GM21390 (cell line): Measurements from ENCODE around the gene MPHOSPH8.

Source experiments
- ATAC-seq: cut with Tn5 transposase; IDR thresholded peaks from one replicate; pipeline ENCODE4 v1.9.1; 2021; ENCODE audit not compliant: unreplicated experiment

The MPHOSPH8 gene, protein sequence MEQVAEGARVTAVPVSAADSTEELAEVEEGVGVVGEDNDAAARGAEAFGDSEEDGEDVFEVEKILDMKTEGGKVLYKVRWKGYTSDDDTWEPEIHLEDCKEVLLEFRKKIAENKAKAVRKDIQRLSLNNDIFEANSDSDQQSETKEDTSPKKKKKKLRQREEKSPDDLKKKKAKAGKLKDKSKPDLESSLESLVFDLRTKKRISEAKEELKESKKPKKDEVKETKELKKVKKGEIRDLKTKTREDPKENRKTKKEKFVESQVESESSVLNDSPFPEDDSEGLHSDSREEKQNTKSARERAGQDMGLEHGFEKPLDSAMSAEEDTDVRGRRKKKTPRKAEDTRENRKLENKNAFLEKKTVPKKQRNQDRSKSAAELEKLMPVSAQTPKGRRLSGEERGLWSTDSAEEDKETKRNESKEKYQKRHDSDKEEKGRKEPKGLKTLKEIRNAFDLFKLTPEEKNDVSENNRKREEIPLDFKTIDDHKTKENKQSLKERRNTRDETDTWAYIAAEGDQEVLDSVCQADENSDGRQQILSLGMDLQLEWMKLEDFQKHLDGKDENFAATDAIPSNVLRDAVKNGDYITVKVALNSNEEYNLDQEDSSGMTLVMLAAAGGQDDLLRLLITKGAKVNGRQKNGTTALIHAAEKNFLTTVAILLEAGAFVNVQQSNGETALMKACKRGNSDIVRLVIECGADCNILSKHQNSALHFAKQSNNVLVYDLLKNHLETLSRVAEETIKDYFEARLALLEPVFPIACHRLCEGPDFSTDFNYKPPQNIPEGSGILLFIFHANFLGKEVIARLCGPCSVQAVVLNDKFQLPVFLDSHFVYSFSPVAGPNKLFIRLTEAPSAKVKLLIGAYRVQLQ

DNA sequence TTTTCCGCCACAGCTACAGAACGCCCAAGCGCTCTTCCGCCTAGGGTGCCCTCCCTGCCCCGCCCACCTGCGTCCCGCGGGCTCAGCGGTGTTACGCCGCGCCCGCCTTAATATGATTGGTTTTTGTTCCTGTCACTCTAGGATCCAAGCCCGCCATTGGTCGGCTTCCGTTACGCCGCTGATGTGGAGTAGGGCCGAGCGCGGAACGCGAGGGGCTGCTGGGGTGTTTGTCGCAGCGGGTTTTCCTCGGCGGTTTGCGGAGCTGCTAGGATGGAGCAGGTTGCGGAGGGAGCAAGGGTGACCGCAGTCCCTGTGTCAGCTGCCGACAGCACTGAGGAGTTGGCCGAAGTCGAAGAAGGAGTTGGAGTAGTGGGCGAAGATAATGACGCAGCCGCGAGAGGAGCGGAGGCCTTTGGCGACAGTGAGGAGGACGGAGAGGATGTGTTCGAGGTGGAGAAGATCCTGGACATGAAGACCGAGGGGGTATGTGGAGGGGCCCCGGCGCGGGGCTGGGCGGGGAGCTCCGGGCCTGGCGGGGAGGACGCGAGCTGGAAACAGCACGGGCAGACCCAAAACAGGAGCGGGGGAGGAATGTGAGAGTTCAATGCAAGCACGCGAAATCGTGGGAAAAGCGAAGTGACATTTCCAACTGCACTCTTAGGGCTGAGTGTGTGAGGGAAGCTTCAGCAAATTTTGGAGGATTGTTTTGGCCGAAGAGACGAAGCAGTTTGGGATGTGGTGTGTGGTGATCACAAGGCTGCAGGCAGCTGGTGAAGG lies at the start of gene MPHOSPH8:
Gene MPHOSPH8 (plus strand): TSS at position 181 of the 777 bp plus-strand sequence. CDS start 90 bp downstream, at position 271.
- peak; percentile 97 for ATAC-seq

DNA sequence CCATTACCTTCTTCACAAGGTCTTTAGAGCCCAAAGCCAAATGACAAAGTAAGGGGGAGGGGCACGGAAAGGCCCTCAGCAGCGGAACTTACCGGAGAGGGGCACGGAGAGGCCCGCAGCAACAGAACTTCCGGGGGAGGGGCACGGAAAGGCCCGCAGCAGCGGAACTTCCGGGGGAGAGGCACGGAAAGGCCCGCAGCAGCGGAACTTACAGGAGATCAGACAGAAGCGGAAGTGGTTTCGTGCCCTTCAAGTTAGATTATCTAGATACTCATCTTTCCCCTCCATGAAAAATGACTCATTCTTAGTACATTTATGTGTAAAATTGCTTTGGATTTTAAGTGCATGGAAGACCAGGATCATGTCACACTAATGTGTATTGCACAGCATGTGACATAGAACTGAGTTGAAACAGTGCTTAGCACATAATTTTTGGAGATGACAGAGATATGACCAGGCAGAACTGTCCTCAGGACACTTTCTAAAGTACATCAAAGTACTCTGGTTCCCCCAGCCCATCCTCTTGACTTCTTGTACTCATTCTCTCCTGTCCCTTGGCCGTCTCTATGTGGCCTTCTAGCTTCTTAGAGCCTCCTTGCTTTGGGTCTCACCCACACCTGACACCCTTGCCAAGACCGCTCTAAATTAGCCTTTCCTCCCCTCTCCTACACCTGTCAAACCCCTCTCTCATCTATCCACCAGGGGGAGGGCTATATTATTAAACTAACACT lies 46.4 kb upstream of the MPHOSPH8 start:
- peak; percentile 76 for ATAC-seq

DNA sequence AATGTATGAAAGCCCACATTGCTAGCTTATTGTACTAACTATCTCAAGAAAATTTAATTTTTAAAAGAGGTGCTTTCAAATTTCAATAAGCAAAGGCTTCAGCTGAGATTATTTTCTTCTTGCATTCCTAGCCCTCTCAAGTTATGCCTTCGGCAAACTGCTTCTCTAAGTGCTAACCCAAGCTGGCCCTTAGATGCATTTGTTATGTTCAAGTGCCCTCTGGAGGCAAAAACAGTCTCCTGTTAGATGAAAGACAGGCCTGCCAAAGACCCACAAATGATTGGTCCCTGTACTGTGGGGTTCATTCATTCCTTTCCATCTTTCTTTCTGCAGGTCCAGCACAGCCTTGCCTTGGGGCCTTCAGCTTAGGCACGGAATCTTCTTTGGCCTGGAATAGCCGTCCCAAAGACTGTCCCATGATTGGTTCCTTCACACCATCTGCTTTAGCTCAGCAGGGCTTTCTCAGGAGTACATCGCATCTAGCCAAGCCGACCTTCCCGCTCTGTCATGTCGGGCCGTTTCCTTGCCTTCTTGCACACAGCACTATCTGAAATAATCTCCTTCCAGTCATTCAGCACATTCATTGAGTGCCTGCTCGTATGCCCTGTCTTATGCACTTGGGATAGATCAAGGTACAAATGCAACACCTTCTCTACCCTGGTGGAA lies 45.7 kb upstream of the MPHOSPH8 start:
- peak; percentile 71 for ATAC-seq

DNA sequence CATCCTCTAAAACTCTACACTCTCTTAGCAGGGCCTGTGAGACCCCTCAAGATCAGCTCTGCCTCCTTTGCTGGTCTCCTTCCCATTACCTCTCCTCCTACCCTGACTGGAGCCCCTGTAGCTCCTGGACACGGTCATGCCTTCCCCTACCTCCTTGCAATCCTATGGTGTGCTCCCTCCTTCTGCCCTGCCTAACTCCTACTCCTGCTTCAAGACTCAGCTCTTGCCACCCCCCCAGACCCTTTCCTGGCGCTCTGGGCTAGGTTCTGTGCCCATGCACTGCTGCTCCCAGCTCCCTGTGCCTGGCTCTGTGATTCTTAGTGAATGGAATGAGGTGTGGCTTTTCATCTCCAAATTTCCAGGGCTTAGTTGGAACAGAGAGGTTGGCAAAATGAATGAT lies 44.1 kb upstream of the MPHOSPH8 start:
- no peak for ATAC-seq

DNA sequence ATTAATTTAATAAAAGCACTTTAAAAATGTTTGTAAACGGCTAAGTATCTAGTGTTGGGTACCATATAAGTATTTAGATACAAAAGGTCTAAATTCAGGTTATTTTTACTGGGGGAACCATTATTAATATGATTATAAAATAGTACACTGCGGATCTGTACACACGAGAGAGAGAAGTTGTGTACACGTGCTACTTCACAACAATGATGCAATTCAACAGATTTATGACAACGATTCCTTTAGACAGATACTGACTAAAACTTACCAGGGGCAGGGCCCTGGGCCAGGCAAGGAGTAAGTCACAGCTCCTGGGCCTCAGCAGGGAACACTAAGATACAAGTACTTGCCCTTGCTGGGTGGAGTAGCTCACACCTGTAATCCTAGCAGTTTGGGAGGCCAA lies 43.0 kb upstream of the MPHOSPH8 start:
- no peak for ATAC-seq

DNA sequence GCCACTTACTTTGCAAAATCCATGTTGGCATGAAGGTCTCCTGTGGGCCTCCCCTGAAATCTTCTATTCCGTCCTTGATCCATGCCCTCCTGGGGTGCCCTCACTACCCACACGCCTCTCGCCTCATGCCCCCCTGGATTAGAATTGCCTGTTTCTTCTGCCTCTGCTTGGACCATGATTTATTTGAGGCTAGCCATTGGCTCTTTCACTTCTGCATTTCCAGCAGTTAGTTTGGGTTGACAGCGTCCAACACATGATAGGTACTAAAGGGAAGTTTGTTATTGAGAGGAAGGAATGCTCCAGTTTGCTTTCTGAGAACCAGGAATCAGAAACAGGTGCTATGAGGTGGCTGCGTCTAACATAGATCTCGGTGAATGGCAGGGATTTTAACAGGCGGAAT lies 41.6 kb upstream of the MPHOSPH8 start:
- no peak for ATAC-seq

DNA sequence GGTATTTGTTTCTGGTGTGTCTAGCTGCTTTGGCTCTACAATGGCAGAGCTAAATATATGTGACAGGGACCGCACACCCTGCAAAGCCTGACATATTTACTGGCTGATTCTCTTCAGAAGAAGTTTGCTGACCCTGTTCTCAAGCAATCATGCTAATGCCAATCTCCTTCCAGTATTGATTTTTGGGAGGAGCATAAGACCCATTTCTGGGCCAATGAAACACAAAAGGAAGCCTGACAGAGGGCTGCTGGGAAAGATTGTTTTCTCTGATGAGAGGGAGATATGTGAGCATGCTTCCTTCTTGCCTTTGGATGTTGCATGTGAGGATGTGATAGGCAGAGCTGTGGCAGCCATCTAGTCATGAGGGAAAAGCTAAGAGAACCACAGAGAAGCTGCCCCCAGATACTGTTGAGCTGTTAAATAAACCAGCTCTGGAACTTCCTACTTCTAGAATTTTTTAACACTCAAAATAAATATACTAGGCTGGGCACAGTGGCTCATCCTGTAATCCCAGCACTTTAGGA lies 40.7 kb upstream of the MPHOSPH8 start:
- ATAC-seq, result no peak

DNA sequence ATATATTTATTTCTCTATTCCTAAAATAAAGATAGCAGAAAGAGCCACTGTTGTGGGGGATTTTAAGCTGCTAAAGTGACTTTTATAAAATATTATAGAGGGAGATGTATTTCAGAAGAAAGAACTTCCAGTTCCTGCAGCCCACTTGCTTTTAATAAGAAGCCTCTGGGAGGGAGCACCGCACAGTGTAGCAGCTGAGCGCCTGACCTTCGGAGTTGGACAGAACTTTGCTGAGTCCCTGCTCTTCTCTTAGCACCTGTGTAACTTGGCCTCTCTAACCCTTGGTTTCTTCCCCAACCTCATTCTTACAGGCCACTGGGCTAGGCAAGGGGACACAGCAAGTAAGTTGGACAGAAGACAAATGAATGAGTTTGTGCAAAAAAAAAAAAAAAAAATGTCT lies 37.4 kb upstream of the MPHOSPH8 start:
- no peak for ATAC-seq

DNA sequence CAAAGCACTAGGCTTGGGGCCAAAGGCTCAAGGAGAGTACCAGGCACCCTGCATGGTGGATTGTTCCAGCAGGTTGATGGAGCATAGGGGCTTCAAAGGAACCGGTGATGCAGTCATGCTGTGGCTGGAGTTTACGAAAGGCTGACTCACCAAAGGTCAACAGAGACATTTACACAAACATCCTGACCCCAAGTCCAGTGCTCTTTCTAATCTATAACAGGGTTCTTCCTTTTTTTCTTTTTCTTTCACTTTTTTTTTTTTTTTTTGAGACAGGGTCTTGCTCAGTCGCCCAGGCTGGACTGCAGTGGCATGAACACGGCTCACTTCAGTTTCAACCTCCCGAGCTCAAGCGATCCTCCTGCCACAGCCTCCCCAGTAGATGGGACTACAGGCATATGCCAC lies 36.5 kb upstream of the MPHOSPH8 start:
- ATAC-seq, result no peak

DNA sequence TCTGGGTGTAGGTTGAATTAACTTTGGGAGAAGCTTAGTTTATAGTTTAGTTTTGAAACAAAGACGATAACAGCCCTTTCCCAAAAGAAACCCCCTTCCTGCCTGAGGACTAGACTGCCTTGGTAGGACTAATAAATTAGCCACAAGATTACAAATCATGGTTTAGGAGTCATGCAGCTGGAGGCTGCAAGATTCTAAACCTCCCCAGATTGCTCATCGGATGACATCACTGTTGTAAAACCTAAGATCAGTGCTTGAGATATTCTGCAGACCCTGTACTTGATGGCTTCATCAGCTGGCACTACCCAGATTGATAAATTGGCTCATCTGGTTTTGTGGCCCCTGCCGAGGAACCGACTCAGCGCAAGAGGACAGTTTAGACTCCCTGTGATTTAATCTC lies 35.9 kb upstream of the MPHOSPH8 start:
- no peak for ATAC-seq

DNA sequence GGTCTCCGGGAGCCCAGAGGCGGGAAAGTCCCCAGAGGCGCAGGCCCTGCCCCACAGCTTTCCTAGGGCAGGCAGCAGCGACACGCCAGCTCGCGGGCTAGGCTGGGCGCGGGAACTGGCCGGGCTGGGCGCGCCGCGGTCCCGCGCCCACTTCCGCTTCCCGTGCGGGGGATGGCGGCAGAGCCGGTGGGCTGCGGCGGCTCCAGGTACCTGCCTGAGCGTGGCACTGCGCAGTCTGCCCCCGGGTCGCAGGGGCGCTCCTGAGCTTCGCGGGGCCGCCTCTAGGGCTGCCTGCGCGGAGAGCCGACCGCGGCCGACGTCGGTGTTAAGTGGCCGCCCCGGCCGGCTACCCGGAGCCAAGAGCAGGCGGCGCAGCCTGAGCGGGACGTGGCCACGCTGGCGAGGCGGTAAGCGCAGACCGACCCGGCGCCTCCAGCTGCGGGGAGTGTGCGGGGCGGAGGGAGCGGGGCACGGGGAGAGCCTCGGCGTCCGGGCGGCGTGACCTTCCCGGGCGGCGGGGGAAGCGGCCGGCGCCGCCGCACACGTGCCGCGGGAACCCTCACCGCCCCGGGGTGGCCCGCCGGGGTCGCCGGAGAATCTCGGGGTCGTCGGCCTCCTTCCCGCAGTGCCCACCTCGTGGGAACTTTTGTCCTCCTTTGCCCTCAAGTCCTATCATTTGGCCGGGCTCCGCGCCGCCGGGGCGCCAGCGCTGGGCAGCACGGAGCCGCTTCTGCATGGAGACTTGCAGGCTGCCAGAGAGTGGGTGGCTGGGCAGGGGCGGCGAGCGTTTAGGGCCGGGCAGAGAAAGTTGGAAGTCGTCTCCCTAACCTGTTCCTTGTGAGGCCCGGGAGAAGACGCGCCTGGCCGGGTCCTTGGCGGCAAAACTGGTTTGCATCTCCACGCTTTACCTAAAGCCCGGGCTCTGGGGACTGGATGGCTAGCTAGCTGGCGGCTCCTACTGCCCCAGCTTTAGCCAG lies 31.4 kb upstream of the MPHOSPH8 start:
- peak; percentile 88 for ATAC-seq

DNA sequence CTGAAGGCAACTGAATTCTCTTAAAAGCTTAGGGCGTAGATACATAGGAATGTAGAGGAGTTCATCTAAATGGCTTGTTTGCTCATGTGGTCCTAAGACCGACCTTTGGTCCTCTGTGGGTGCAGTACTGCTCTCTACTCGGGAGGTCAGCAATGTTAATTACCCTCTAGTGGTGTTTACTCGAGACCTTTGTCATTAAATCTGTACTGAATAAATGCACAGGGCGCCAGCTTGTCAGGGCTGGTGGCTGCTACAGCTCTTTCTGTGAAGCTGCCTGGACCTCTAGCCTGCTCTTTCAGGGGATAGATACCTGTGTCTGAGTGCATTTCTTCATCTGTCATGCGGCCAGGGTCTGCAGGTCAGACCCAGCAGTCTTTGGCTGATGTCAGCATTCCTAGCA lies 29.2 kb upstream of the MPHOSPH8 start:
- no peak for ATAC-seq

DNA sequence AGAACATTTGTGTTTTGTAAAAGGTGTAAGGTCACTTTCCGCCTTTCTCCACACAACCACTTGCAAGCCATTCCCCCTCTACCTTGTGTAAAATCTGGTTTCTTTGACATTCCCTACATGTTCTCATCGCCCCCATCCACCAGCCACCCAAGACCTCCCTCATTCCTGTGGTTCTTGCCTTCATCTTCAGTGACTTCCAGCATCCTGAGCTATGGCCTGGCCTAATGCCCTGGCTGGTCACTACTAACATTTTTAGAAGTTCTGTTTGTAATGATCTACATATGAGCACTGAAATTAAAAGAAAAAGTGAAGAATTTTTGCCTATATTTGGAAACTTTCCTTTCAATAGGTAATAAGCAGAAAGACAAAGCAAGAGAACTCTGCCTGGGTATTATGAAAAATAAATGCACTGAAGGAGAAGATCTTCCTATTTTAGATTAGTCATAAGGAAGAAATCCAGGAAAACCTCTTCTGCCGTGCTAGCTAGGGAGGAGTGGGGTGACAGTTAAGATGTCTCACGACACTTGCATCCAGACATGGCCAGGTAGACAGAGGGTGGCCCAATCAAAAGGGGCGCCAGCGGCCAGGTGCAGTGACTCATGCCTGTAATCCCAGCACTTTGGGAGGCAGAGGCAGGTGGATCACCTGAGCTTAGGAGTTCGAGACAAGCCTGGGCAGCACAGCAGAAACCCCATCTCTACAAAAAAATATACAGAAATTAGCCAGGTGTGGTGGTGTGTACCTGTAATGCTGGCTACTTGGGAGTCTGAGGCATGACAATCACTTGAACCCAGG lies 28.1 kb upstream of the MPHOSPH8 start:
- ATAC-seq, result no peak

DNA sequence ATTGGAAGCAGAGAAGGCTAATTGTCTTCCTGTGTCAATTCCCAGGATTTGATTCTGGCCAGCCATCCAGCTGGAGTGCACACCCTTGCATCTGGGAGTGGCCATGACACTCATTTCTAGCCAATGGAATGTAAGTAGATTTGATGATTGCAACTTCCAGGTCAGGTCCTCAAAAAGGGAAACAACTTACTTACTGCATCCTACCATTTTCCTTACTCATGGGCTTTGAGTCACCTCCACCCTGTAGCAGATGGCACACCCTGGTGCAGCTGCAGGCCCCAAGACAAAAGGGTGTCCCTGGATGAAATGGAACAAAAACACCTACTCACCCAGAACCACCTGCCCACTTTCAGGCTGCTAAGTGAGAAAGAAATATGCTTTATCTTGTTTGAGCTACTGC lies 27.3 kb upstream of the MPHOSPH8 start:
- ATAC-seq, result no peak

DNA sequence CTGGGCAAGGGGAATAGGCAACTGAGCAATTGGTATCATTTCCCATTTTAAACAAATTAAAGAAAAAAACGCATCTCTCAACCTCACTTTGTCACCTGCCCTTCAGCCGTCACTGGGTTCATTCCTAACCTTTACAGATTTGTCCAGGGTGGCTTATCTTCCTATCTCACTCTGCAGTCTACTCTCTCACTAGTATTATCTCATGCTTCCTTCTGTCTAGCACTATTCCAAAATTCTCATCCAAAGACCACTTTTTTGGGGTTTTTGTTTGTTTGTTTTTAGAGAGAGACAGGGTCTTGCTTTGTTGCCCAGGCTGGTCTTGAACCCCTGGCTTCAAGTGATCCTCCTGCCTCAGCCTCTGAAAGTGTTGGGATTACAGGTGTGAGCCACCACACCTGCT lies 26.7 kb upstream of the MPHOSPH8 start:
- ATAC-seq, result no peak

DNA sequence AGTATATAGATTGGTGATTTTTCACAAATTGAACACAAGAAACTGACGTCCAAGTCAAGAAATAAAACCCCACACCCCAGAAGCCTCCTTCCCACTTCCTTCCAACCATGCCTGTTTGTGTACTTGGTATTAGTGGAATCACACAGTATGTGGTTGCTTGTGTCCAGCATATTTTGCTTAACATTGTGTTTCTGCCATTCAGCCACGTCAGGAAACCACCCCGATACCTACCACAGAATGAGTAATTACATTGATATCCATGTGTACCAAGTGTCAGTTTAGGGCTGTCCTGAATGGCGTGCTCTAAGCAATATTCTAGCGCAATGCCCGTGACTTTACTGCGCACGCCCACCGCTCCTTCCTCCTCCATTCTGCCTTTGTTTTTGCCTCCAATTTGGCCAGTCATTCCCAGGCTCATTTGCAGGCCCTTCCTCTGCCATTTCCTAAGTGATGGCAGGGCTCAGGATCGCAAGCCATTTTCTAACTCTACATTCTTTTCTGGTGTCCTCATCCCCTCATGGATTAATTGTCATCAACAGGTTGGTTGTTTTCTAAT lies 25.9 kb upstream of the MPHOSPH8 start:
- no peak for ATAC-seq

DNA sequence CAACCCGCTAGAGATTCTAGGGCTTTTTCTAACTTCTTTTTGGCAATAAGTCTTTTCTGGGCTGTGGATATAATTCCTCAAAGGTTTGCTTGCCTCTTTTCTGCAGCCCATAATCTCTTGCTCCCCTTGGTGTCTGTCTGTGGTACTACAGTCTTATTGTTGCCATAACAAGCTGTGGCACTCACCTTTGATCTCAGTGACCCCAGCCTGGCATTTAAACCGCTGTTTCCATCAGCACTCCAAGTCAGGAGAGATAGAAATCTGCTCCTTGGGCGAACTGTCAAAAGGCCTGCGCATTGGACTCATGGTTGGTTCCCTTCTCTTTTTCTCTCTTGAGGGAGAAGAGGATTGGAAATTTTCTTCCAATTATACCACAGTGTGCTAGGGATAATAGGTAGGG lies 14.5 kb upstream of the MPHOSPH8 start:
- no peak for ATAC-seq

DNA sequence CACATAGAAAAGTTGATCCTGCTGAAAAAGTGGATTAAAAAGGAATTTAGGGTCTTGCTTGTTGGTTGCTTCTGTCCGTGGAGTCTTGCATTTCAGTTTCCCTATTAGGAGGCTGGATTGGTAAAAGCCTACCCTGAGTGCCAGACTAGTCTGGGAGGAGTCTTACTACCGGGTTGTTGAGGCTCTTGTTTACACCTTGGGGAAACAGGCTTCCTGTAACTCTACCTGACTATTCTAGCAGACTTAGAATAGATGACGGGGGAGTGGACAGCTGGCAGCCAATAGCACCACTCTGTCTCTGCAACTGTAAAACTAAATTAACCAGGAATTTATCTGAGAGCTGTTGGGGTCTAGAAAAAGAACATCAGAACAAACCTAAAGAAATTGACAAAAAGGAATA lies 11.3 kb upstream of the MPHOSPH8 start:
- no peak for ATAC-seq
